Keratinocyte (primary cell): ENCODE data around the gene ANKRD33.
"Not testable (repeated sequence)": the region's sequence is repeated elsewhere in the genome, so short reads cannot be mapped to it uniquely, and the experiment has no call there.

Source experiments
- CTCF ChIP-seq, 3 experiments: IDR thresholded peaks in 1 of 3; conservative IDR thresholded peaks in 1 of 3; optimal IDR thresholded peaks in 1 of 3; 2 replicates in 2 of 3; 3 replicates in 1 of 3; pipeline versions ENCODE3 to v1.5.1; 2011; ENCODE audit warnings: low read length in 3 of 3, mild to moderate bottlenecking in 3 of 3, moderate library complexity in 2 of 3, control low read depth in 1 of 3, inconsistent platforms in 1 of 3; ENCODE audit not compliant: insufficient read depth in 2 of 3; ENCODE audit errors: extremely low read depth in 1 of 3
- EZH2 ChIP-seq: IDR thresholded peaks from one replicate; pipeline ENCODE4 v1.6.1; 2012; ENCODE audit warnings: inconsistent platforms, mild to moderate bottlenecking, low read length, moderate library complexity

- TF ChIP-seq EZH2; CTCF (optimal IDR thresholded peaks at IDR 0.05 in 1 of 3, IDR thresholded peaks at IDR 0.05 in 1 of 3, conservative IDR thresholded peaks at IDR 0.05 in 1 of 3; ENCODE audit: extremely low read depth in 1 of 3, insufficient read depth in 2 of 3, low read length in 3 of 3): not testable (repeated sequence)
Observed at GRCh38 chr12:51885294-51886020, 2.4 kb upstream of the ANKRD33 start.
